Inflammatory macrophage treated with lipopolysaccharide for 4 hours (primary cell): ENCODE data around the gene RAB15.

Source experiments
- DNase-seq: peaks from one replicate; pipeline ENCODE4 v3.0.0-alpha.2; 2020

The RAB15 gene

DNA sequence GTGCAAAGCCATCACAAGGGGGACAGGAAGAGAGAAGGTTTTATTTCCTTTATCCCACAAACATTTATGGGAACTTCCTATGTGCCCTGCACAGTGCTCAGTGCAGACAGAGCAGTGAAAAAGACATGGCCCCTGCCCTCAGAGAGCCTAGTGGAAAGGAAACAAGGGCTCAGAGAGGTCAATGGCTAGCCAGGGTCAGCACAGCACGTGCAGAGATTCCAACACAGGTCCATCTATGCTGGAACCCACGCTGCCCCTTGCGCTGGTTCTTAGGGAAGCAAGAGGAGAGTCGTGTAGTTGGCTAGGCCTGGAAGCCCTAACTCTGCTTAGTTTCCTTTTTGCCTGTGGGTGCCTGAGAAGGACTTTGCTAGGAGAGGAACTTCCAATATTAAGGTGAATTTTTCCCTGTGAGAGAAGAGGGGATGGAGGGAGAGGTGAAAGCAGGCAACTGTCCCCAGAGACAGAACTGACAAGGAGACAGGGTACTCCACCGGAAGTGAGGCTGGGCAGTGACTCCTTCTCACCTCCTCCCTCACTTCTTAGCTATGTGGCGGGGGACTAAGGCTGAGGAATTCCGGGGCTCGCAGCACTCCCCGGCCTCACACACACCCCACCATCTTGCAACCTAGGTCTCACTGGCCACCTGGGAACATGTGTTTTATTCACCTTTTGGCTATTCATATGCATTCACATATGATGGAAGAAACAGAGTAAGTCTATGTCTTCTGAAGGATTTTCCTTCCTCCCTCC is 17.5 kb downstream of the RAB15 start:
- DNase-seq, result no peak

- DNase-seq, result no peak
These were observed 18.5 kb downstream of the RAB15 start for GRCh38 chr14:64953661-64954060.

DNA sequence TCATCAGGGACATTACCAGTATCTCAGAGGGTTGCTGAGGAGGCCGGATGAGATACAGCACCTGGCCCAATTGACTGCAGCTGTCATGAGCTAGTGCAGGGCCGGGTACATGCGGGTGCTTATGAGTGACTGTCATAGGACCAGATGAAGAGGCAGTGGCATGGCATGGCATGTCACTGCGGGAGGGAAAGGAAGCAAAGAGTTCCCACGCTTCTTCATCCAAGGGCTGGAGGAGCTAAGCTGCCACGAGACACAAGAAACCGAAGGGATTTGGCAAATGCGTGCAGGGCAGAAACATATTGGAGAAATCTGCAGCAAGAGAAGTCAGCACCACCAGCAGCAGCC is 18.9 kb downstream of the RAB15 start:
- no peak for DNase-seq

- DNase-seq, result peak; percentile 7
These were observed 19.4 kb downstream of the RAB15 start for GRCh38 chr14:64952598-64953309.

- DNase-seq, result no peak
These were observed 20.4 kb downstream of the RAB15 start for GRCh38 chr14:64951724-64952123.

DNA sequence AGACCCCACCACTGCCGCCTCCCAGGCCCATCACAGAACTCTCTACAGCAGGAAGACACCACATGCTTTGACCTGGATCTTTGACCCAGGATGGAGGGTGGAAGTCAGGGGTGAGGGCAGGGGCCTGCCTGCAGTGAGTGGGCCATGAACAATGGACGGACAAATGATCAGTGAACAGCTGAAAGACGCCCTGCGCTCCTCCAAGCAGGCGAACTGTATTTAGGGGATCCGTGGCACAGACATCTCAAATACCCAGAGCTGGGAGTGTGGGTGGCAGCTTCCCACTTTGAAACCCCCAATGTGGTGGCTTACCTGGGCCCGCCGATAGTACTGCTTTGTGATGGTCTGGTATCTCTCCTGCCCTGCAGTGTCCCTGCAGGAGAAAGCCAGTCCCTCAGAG is 20.8 kb downstream of the RAB15 start:
- DNase-seq, result no peak

DNA sequence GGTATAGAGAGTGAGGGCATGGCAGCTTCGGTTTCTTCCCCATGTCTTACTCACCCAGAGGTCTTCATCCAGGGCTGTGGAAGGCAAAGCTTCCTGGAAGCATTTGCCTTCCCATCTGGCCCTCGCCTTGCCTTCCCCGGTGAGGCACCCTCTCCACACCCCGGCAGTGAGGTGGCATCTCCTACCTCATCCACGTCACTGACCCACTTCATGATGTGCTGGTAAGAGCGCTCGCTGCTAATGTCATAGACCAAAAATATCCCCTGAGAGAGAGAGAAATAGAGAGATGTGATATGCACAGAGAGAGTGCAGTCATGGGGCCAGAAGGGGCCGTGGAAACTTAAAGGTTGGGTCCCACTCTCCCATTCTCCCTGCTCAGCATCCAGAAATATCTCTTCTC is 21.2 kb downstream of the RAB15 start:
- no peak for DNase-seq

DNA sequence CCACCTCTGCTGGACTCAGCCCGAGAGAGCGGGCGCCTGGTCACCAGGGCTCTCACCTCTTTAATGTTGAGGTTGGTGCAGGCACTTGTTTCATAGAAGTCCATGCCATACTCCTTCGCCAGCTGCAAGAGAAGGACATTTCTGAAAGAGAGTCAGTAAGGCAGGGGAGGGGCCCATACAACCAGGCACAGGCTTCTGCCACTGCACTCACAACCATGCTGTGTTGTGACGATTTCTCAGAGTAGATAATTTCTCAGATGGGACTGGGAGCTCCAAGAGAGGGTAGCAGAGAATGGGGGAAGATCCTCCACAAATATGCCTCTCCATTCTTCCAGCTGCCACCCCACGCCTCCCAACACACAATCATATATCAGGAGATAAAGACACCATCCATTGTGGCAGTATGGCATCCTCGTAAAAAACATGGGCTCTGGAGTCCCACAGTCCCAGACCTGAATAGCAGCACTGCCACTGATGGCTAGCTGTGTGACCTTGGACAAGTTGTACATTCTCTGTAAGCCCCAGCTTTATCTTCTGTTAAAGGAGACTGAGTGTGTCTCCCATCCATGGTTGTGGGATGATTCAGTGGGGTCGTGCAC is 23.4 kb downstream of the RAB15 start:
- DNase-seq, result no peak

DNA sequence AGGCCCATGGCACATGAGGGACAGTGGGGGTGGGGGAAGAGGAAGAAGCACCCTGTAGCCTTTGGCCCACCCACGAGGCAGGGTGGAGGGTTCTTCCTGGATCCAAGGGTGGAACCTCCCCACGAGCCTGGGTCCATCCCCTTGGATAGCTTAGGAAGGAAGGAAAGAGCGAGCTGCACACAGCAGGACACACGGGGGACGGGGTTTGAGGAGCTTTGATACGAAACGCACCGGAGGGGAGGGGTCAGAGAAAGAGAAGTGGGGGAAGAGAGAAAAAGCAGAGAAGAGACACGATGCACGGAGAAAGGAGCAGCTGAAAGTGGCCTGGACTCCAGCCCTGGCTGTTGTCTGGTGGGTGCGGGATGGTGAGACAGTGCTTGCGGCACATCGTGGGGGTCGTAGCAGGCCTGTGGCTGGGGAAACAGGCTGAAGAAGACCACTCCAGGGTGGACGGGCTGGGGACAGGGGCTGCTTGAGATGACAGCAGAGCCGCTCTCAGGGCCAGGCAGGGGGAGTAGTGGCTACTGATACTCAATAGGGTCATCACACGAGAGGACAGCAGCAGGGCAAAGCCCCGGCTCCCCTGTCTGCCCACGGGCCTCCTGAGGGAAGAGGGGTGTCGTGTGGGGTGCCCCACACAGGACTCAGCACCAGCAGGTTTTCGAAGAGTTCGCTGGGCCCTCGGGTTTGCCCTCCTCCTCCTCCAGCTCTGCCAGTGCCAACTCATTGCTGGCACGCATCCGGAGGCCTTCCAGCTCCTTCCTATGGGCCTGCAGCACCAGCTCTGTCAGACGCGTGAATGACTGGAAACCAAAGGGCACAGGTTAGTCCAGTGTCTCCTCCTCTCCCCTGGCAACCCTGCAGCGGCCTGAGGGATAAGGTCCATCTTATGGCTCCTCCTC is 24.2 kb downstream of the RAB15 start:
- no peak for DNase-seq

- no peak for DNase-seq
These were observed 25.7 kb downstream of the RAB15 start for GRCh38 chr14:64946310-64947045.

DNA sequence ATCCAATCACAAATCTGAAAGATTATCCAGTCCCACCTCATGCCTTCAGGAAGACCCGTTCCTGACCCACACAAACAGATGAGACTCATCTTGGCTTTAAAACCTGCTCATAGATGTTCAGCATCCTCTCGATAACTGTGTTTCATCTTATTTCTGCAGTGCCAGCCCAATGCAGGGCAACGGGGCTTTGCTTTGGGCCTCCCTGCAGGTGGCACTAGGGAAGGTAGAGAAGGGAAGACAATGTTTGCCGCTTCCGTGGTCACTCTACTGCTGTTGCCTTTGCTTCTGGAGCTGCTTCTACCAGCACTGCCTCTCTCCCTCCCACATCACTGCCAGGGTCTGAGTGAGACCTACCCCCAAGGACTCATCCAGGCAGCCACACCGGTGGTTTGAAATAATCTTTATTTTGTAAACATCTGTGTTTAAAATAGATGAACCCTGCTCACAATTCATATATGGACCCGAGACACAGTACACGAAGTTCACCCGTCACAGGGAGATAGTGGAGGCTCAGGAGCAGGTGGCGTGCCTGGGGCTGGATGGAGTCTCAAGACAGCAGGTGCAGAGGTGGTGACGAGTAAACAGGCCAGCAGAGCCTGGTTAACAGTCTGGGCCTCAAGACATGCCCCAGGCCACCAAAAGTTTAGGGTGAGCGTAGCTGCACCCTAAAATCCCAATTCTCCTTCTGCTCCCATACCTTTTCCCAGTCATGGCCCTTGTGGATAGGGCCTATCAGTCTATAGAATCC is 26.5 kb downstream of the RAB15 start:
- DNase-seq, result no peak

- no peak for DNase-seq
These were observed 27.3 kb downstream of the RAB15 start for GRCh38 chr14:64944861-64945260.

DNA sequence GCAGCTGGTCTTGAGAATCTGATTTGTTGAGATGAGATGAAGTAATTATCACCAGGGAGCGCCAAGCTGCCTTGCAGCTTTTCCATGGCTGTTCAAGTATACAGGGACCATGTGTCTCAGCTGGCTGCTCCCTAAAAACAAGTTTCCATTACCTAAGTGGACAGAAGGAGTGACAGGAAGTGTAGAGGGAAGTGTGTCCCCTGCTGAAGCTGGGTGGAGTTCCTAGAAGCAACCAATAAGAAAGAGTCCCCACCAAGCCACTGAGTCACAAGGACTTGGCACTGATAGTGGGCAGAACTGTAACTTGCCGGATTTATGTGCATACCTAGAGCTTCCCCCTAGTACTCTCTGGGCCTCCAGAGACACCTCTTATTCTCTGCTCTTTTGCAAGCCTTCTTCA is 28.1 kb downstream of the RAB15 start:
- DNase-seq, result no peak

DNA sequence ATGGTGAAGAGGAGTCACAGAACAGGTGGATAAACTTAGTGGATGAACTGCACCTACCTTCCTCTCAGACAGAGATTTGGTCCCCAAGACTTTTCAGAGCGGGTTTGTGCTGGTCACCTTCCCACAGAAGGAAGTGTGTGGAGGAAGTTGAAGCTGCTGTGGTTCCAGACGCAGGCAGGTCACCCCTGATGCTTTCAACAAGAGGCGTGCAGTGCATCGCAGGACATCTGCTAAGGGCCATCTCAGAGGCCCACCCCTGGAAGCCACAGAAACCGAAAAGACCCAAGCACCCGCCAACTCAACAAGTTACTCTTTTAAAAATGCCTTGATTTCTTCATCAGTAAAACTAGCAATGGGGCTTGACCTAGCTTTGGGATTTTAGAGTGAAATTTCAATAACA is 28.6 kb downstream of the RAB15 start:
- no peak for DNase-seq

DNA sequence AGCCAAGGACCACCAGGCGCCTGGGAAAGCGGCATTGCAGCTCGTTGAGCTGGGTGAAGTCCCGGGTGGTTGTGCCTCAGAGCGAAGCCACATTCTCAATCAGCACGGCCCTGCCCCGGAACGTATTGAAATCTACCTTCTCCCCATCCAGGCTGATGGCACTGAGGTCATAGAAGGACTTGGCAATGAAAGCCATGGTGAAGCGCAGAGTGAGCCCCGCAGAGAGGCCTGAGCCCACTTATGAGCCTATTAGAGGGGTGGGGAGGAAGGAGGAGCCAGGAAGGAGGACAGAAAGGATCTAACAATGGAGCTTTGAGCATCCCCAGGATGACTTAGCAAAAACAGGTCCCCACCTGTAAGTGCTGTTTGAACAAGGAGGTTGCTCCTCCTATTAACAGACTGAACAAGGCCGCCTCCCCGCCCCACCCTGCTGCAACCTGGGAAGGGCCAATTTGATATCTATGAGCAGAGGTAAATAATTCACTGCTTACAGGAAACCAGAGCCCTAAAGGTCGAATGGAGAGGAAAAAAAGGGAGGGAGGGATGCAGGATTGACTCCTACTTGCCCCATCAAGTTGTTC is 29.5 kb downstream of the RAB15 start, which contains the start of gene GPX2:
TSS of gene GPX2 (minus strand) at position 215 of the 581 bp plus-strand sequence. CDS start at position 196, 19 bp downstream.
- DNase-seq, result no peak

GRCh38 chr14:64940336-64940910 is 31.7 kb downstream of the RAB15 start:
- DNase-seq, result no peak

DNA sequence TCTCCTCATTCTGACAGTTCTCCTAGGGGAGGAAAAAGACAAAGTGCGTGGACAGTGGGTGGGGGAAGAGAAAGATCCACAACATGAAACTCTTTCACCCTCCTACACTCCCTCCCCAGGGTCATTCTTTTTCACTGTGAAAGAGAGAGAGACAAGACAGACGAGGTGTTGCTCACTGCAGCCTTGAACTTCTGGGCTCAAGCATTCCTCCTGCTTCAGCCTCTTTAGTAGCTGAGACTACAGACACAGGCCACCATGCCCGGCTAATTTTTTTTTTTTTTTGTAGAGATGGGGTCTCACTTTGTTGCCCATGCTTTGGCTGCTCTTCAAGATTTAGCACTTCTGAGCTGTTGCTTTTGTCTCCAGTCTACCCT is 32.3 kb downstream of the RAB15 start:
- no peak for DNase-seq

DNA sequence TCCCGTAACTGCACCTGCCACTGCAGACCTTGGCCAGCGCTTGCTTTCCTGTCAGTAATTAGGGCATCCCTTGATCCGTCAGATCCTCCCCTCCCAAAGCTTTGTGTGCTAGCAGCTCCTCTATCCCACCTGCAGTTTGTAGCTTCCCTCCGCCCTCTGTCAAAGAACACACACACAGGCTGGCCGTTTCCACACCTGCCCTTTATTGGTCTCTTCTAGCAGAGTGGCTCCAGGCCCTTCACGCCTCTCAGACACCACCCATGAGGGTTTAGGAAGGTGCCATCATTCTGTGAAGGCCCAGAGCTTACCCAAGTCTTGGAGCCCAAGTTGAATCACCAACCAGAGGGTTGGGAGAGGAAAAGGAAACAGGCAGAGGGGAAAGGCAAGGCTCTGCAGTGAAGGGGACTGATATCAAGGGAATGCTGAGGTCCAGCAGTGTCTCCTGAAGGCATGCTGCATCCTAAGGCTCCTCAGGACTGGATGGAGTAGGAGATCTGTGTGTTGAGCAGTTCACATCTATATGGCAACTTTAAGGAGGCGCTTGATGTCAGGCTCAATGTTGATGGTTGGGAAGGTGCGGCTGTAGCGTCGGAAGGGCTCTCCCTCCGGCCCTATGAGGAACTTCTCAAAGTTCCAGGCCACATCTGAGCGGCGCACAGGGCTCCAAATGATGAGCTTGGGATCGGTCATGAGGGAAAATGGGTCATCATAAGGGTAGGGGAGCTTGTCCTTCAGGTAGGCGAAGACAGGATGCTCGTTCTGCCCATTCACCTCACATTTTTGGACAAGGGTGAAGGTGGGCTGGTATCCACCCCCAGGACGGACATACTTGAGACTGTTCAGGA is 32.9 kb downstream of the RAB15 start:
- no peak for DNase-seq

DNA sequence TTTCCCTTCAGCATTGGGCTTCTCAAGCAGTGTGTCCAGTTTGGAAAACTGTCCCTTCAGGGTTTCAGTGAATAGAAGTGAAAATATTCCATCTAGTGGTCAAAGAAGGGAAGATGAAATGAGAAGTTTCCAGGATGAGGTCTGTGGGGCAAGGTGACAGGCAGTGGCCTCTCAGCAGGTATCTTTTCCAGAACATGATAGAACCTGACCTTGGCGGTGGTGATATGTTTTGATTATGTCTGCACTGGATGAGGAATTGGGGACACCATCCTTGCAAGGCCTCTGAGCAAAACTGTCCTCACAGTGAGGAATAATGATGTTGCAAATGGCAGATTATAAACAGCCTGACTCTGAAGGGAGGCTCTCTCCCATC is 34.3 kb downstream of the RAB15 start:
- DNase-seq, result no peak
